Neural cell (in vitro differentiated cells): ENCODE data around the gene SLBP. TPM values are rescaled to one million over a fixed set of nuclear protein-coding genes. Genes with fewer than 3 reads are reported as not detected.

Experiments
- H2AFZ ChIP-seq: fragments of 200-600, 300-800 bp; sonication (generic), shearing (Covaris generic); 2 replicates; pipeline ENCODE4 v1.6.0; 2014; ENCODE audit warnings: low read depth, mild to moderate bottlenecking, antibody characterized with exemption, low read length, moderate library complexity
- H3F3A ChIP-seq: fragments of 200-600 bp; shearing (Covaris generic); 2 replicates; pipeline ENCODE4 v1.6.1; 2016; ENCODE audit warnings: mild to moderate bottlenecking, moderate library complexity, mixed read lengths, antibody characterized with exemption, low read length; ENCODE audit not compliant: insufficient read depth, poor library complexity, severe bottlenecking
- H3K27ac ChIP-seq: fragments of 200-600, 300-800 bp; sonication (generic), shearing (Covaris generic); 2 replicates; pipeline ENCODE4 v1.5.1; 2014; ENCODE audit warnings: mild to moderate bottlenecking, low read length, moderate library complexity
- H3K27me3 ChIP-seq: fragments of 300-800, 200-600 bp; sonication (generic), shearing (Covaris generic); 2 replicates; pipeline ENCODE4 v1.6.0; 2014; ENCODE audit warnings: mild to moderate bottlenecking, low read depth, low read length, moderate library complexity; ENCODE audit not compliant: insufficient read depth
- H3K36me3 ChIP-seq: fragments of 300-800, 200-600 bp; sonication (generic), shearing (Covaris generic); 2 replicates; pipeline ENCODE4 v1.5.1; 2014; ENCODE audit warnings: mild to moderate bottlenecking, antibody characterized with exemption, low read length, moderate library complexity; ENCODE audit not compliant: insufficient read depth
- H3K4me2 ChIP-seq: fragments of 300-800, 200-600 bp; sonication (generic), shearing (Covaris generic); 2 replicates; pipeline ENCODE4 v1.6.0; 2014; ENCODE audit warnings: mild to moderate bottlenecking, low read length
- H3K4me3 ChIP-seq: fragments of 300-800, 200-600 bp; sonication (generic), shearing (Covaris generic); 2 replicates; pipeline ENCODE4 v1.5.1; 2014; ENCODE audit warnings: mild to moderate bottlenecking, low read length, moderate library complexity
- H3K79me2 ChIP-seq: fragments of 200-600 bp; shearing (Covaris generic); replicated peaks from 2 replicates; pipeline ENCODE4 v1.6.0; 2014; ENCODE audit warnings: mild to moderate bottlenecking, low read length, moderate library complexity; ENCODE audit not compliant: insufficient read depth
- H3K9ac ChIP-seq: fragments of 300-800, 200-600 bp; sonication (generic), shearing (Covaris generic); 2 replicates; pipeline ENCODE4 v1.6.1; 2016; ENCODE audit warnings: mild to moderate bottlenecking, low read length, mixed read lengths
- H3K9me2 ChIP-seq: fragments of 200-600 bp; shearing (Covaris generic); 2 replicates; pipeline ENCODE4 v1.6.1; 2016; ENCODE audit warnings: mild to moderate bottlenecking, low read length, mixed read lengths; ENCODE audit not compliant: insufficient read depth
- H3K9me3 ChIP-seq: fragments of 200-600, 300-800 bp; sonication (generic), shearing (Covaris generic); 2 replicates; pipeline ENCODE4 v1.6.1; 2016; ENCODE audit warnings: mild to moderate bottlenecking, mixed run types, low read length, moderate library complexity, mixed read lengths
- H4K20me1 ChIP-seq: fragments of 200-600 bp; shearing (Covaris generic); 2 replicates; pipeline ENCODE4 v1.6.1; 2016; ENCODE audit warnings: mild to moderate bottlenecking, mixed run types; ENCODE audit not compliant: insufficient read depth
- CTCF ChIP-seq: fragments of 450-650 bp; IDR thresholded peaks from 2 replicates; pipeline ENCODE4 v1.5.1; 2014; ENCODE audit warnings: antibody characterized with exemption, mild to moderate bottlenecking, moderate library complexity; ENCODE audit not compliant: poor library complexity, severe bottlenecking
- EP300 ChIP-seq: fragments of 450-650 bp; conservative IDR thresholded peaks from 2 replicates; pipeline ENCODE4 v1.6.1; 2014; ENCODE audit warnings: antibody characterized with exemption, mild to moderate bottlenecking, moderate library complexity; ENCODE audit not compliant: poor library complexity, severe bottlenecking
- EZH2 ChIP-seq: fragments of 200-600, 300-800 bp; shearing (Covaris generic), sonication (generic); IDR thresholded peaks from 2 replicates; pipeline ENCODE4 v1.6.1; 2014; ENCODE audit warnings: antibody characterized with exemption, low read length, borderline replicate concordance, mild to moderate bottlenecking; ENCODE audit not compliant: insufficient read depth, poor library complexity, severe bottlenecking
- MXI1 ChIP-seq: fragments of 450-650 bp; conservative IDR thresholded peaks from 2 replicates; pipeline ENCODE4 v1.6.1; 2014; ENCODE audit warnings: antibody characterized with exemption, mild to moderate bottlenecking; ENCODE audit not compliant: poor library complexity, severe bottlenecking
- POLR2AphosphoS5 ChIP-seq: IDR thresholded peaks from 2 replicates; pipeline ENCODE4 v1.6.1; 2012
- RAD21 ChIP-seq: fragments of 450-650 bp; conservative IDR thresholded peaks from 2 replicates; pipeline ENCODE4 v1.6.1; 2014; ENCODE audit warnings: antibody characterized with exemption, mild to moderate bottlenecking, moderate library complexity
- REST ChIP-seq: IDR thresholded peaks from 2 replicates; pipeline ENCODE4 v1.6.1; 2012; ENCODE audit warnings: borderline replicate concordance
- SMC3 ChIP-seq: fragments of 450-650 bp; conservative IDR thresholded peaks from 2 replicates; pipeline ENCODE4 v1.6.1; 2014; ENCODE audit warnings: antibody characterized with exemption, mild to moderate bottlenecking, moderate library complexity; ENCODE audit not compliant: poor library complexity
- TAF1 ChIP-seq: IDR thresholded peaks from 2 replicates; pipeline ENCODE4 v1.6.1; 2012; ENCODE audit warnings: low read depth
- polyA plus RNA-seq: library from polyadenylated mRNA; depleted of rRNA; stranded (reverse); fragments of >200 nt; gene quantifications from 2 replicates; pipeline ENCODE4 v1.2.3, GENCODE V29; 2014
- small RNA-seq, 3 experiments: library from RNA; depleted of rRNA; stranded (forward); fragments of <200 nt; gene quantifications; one replicate each; pipeline ENCODE3, GENCODE V24; 2012

Gene SLBP
- polyA plus RNA-seq, 1 donor from 2014 or later, result 111 TPM

GRCh38 chr4:1644891-1645657 lies 67.0 kb downstream of the SLBP start (continued):
- TF ChIP-seq CTCF (no peak), MXI1 (no peak)

GRCh38 chr4:1643971-1644735 lies 68.0 kb downstream of the SLBP start:
- no peak overlapping the region for H3K4me3 ChIP-seq
- H3F3A ChIP-seq, result no peaks in the 10 kb centered on the region
- TF ChIP-seq TAF1 (no peak), POLR2AphosphoS5 (no peak), EZH2 (no peak), EP300 (no peak), MXI1 (no peak), RAD21 (no peak), REST (no peak), SMC3 (no peak), CTCF (no peak)

More at GRCh38 chr4:1643971-1644735, 68.0 kb downstream of the SLBP start:
- Histone ChIP-seq H3K36me3 (no peaks in the 10 kb centered on the region), H2AFZ (no peak overlapping the region), H3K27me3 (no peaks in the 10 kb centered on the region), H3K27ac (no peak overlapping the region), H4K20me1 (no peaks in the 10 kb centered on the region), H3K9me2 (no peaks in the 10 kb centered on the region), H3K9ac (no peak overlapping the region), H3K9me3 (no peaks in the 10 kb centered on the region), H3K4me2 (no peak overlapping the region), H3K79me2 (no peaks in the 10 kb centered on the region)

Small RNAs within 50 kb of the gene (small RNA-seq; reads per million reads assigned to genes)
- 0 to 1.2 (median 0) reads per million in 3 experiments for gene RF00019

Other genes with a start within 250 kb of the SLBP start
- gene FAM53A, start 28.0 kb downstream of the SLBP start, polyA plus RNA-seq, result 0.78 TPM in 1 of 2 replicates, not detected in the other
- gene TMEM129, start 9.0 kb upstream of the SLBP start, polyA plus RNA-seq, result 42.1 and 48.7 TPM in 2 replicates
- 2.6 and 3.5 TPM in 2 replicates for gene TACC3, start 9.2 kb upstream of the SLBP start, polyA plus RNA-seq
- 0.48 and 0.54 TPM in 2 replicates for gene FGFR3, start 81.0 kb upstream of the SLBP start, polyA plus RNA-seq
- gene LETM1, start 143.8 kb upstream of the SLBP start, polyA plus RNA-seq, result 38.9 and 41.7 TPM in 2 replicates
- gene NSD2, start 159.1 kb upstream of the SLBP start, polyA plus RNA-seq, result 51.6 and 52.3 TPM in 2 replicates